ENCODE measurements around the gene XPOT.

XPOT gene

DNA sequence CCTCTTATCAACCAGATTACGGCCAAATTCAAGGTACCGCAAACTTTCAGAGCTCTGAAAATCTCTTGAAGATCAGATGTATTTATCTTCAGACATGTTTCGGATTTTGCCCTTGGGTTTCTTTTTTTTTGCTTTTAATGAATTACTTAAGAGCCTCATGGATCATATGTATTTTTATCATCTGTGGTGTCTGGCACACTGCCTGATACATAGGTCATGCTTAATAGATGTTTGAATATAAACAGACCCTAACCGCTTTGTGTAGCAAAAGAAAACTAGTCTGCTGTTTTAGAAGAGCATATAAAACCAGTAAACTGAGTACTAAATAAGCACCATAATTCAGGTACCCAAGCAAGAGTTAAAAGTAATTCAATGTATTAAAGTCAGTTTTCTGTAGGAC is 27.6 kb downstream of the XPOT start:
- no peak for TF ChIP-seq CTCF (IDR thresholded peaks at IDR 0.05; ENCODE audit: unreplicated experiment in 3 of 3)
- H3K27me3 Mint-ChIP-seq (ENCODE audit: low read depth): no peaks in the 10 kb centered on the region
- no peak overlapping the region for H3K27ac Mint-ChIP-seq
- H3K4me1 Mint-ChIP-seq: no peaks in the 10 kb centered on the region
- no peak overlapping the region for H3K4me3 Mint-ChIP-seq
- peaks cover 79% of the 10 kb centered on the region for H3K36me3 Mint-ChIP-seq (ENCODE audit: low read depth)
- no peaks in the 10 kb centered on the region for H3K9me3 Mint-ChIP-seq

DNA sequence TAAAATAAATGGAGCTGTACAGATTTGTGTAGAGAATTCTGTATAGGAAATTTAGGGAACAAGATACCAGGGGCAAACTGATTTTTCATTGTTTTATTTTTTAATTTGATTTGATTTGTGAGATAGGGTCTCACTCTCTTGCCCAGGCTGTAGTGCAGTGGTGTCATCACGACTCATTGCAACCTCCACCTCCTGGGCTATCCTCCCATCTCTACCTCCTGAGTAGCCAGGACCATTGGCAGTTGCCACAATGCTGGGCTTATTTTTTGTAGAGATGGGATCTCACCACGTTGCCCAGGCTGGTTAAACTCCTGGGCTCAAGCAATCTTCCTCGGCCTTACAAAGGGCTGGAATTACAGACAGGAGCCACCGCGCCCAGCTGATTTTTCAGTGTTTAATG is 29.7 kb downstream of the XPOT start:
- no peak overlapping the region for H3K4me3 Mint-ChIP-seq

GRCh38 chr12:64440100-64440499 is 35.9 kb downstream of the XPOT start:
- no peak for TF ChIP-seq CTCF (IDR thresholded peaks at IDR 0.05; ENCODE audit: unreplicated experiment in 3 of 3)
- Mint-ChIP-seq H3K27ac (no peak overlapping the region), H3K27me3 (ENCODE audit: low read depth) (no peaks in the 10 kb centered on the region), H3K4me1 (no peaks in the 10 kb centered on the region), H3K9me3 (no peaks in the 10 kb centered on the region), H3K36me3 (ENCODE audit: low read depth) (peaks cover 65% of the 10 kb centered on the region), H3K4me3 (no peak overlapping the region)

More for the DNA sequence above, 29.7 kb downstream of the XPOT start:
- Mint-ChIP-seq H3K27me3 (ENCODE audit: low read depth) (no peaks in the 10 kb centered on the region), H3K9me3 (no peaks in the 10 kb centered on the region), H3K36me3 (ENCODE audit: low read depth) (peaks cover 83% of the 10 kb centered on the region), H3K27ac (no peak overlapping the region), H3K4me1 (no peaks in the 10 kb centered on the region)
- no peak for TF ChIP-seq CTCF (IDR thresholded peaks at IDR 0.05; ENCODE audit: unreplicated experiment in 3 of 3)

- Mint-ChIP-seq H3K9me3 (no peaks in the 10 kb centered on the region), H3K4me3 (no peak overlapping the region), H3K36me3 (ENCODE audit: low read depth) (peaks cover 55% of the 10 kb centered on the region), H3K27me3 (ENCODE audit: low read depth) (no peaks in the 10 kb centered on the region), H3K27ac (no peak overlapping the region), H3K4me1 (peaks cover 3% of the 10 kb centered on the region)
- TF ChIP-seq CTCF (IDR thresholded peaks at IDR 0.05; ENCODE audit: unreplicated experiment in 3 of 3): no peak
These were observed 41.3 kb downstream of the XPOT start for GRCh38 chr12:64445490-64445889.

DNA sequence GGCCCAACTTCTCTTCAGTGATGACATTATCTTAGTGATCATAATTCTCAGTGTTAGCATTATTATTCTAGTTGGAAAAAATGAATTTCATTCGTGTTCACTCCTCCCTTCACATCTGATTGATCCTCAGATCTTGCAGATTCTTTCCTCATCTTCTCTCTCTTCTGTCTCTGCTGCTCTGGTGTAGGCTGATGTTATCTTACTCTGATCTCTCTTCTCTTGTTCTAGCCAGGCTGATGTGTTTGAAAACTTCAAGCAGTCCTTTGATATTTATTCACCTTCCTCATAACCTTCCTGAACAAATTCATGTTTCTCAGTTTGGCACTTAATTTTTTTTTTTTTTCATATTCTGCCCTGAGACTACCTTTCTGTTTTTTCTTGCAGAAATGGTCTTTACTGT is 42.1 kb downstream of the XPOT start:
- H3K9me3 Mint-ChIP-seq: no peaks in the 10 kb centered on the region
- no peak overlapping the region for H3K4me3 Mint-ChIP-seq
- no peak for TF ChIP-seq CTCF (IDR thresholded peaks at IDR 0.05; ENCODE audit: unreplicated experiment in 3 of 3)
- peaks cover 11% of the 10 kb centered on the region for H3K4me1 Mint-ChIP-seq
- no peak overlapping the region for H3K27ac Mint-ChIP-seq
- no peaks in the 10 kb centered on the region for H3K27me3 Mint-ChIP-seq (ENCODE audit: low read depth)
- peaks cover 50% of the 10 kb centered on the region for H3K36me3 Mint-ChIP-seq (ENCODE audit: low read depth)

GRCh38 chr12:64450057-64450640 is 46.0 kb downstream of the XPOT start:
- TF ChIP-seq CTCF (IDR thresholded peaks at IDR 0.05; ENCODE audit: unreplicated experiment in 3 of 3): no peak
- H3K36me3 Mint-ChIP-seq (ENCODE audit: low read depth): peaks cover 26% of the 10 kb centered on the region
- H3K27me3 Mint-ChIP-seq (ENCODE audit: low read depth): no peaks in the 10 kb centered on the region
- no peaks in the 10 kb centered on the region for H3K9me3 Mint-ChIP-seq
- peak overlapping the region; percentile 94 to 100 (median 98) for H3K4me3 Mint-ChIP-seq
- peak overlapping the region in 2 of 3 experiments; percentile 89 to 93 for H3K27ac Mint-ChIP-seq
- H3K4me1 Mint-ChIP-seq: peaks cover 30% of the 10 kb centered on the region

Data from nephron (organoid).